HepG2 (cell line): Measurements from ENCODE around the gene RPL32.

Experiments used
- CTCF ChIP-seq: sonication (generic); formaldehyde crosslinking; IDR thresholded peaks from 2 replicates; pipeline ENCODE4 v1.5.0; 2020; ENCODE audit warnings: mild to moderate bottlenecking, missing genetic modification reagents, moderate library complexity
- GMEB1 ChIP-seq: sonication (generic); formaldehyde crosslinking; IDR thresholded peaks from 2 replicates; pipeline ENCODE4 v1.5.1; 2020; ENCODE audit warnings: missing genetic modification reagents, mild to moderate bottlenecking, borderline replicate concordance
- IRF2 ChIP-seq: IDR thresholded peaks from 2 replicates; pipeline ENCODE4 v1.6.1; 2018; ENCODE audit warnings: missing genetic modification reagents, missing compliant biosample characterization
- MAZ ChIP-seq, 2 experiments: sonication (generic) in 1 of 2; formaldehyde crosslinking in 1 of 2; IDR thresholded peaks; 2 replicates each; pipeline versions ENCODE4 v1.5.0 to v1.6.1; 2012 to 2020; ENCODE audit warnings: low read depth in 2 of 2, mild to moderate bottlenecking in 2 of 2, borderline replicate concordance in 1 of 2, improper control_type of control experiment in 1 of 2, low read length in 1 of 2, missing genetic modification reagents in 1 of 2, moderate library complexity in 1 of 2
- PBX3 ChIP-seq: sonication (generic); formaldehyde crosslinking; IDR thresholded peaks from 2 replicates; pipeline ENCODE4 v1.8.1; 2023; ENCODE audit warnings: missing genetic modification reagents, inconsistent platforms, borderline replicate concordance
- POLR2A ChIP-seq, 2 experiments: IDR thresholded peaks; 2 replicates each; pipeline ENCODE4 v1.6.1; 2011; ENCODE audit warnings: low read depth in 2 of 2, low read length in 2 of 2, mild to moderate bottlenecking in 1 of 2, moderate library complexity in 1 of 2; ENCODE audit not compliant: insufficient read depth in 1 of 2
- ZNF121 ChIP-seq: sonication (generic); formaldehyde crosslinking; IDR thresholded peaks from 2 replicates; pipeline ENCODE4 v1.5.0; 2020; ENCODE audit warnings: mild to moderate bottlenecking, missing genetic modification reagents
- ZNF569 ChIP-seq: sonication (generic); formaldehyde crosslinking; IDR thresholded peaks from 2 replicates; pipeline ENCODE4 v1.5.0; 2020; ENCODE audit warnings: mild to moderate bottlenecking, missing genetic modification reagents, moderate library complexity, borderline replicate concordance
- ZNF740 ChIP-seq: sonication (generic); formaldehyde crosslinking; IDR thresholded peaks from 2 replicates; pipeline ENCODE4 v1.4.0; 2020; ENCODE audit warnings: missing genetic modification reagents

GRCh38 chr3:12812812-12813211 lies 28.6 kb downstream of the RPL32 start:
- no peak for TF ChIP-seq ZNF740 (CRISPR knock-in tag)
- TF ChIP-seq ZNF569 (CRISPR knock-in tag): no peak
- no peak for TF ChIP-seq MAZ (IDR thresholded peaks at IDR 0.05; ENCODE audit: borderline replicate concordance, low read depth, low read length)
- TF ChIP-seq MAZ (CRISPR knock-in tag; IDR thresholded peaks at IDR 0.05; ENCODE audit: low read depth): no peak
- no peak for TF ChIP-seq CTCF (CRISPR knock-in tag)
- no peak for TF ChIP-seq GMEB1 (CRISPR knock-in tag)
- no peak for TF ChIP-seq ZNF121 (CRISPR knock-in tag)
- TF ChIP-seq PBX3 (CRISPR knock-in tag): no peak
- TF ChIP-seq IRF2: no peak
- TF ChIP-seq POLR2A (IDR thresholded peaks at IDR 0.05; ENCODE audit: insufficient read depth in 1 of 2, low read depth in 2 of 2, low read length in 2 of 2): no peak
